Tibial artery (tissue), 4 donors: ENCODE data around the gene ST8SIA6.

Source experiments
- DNase-seq, 2 donors: peaks; one replicate each; pipeline ENCODE4 v3.0.0-alpha.2; 2019
- H3K27ac ChIP-seq, 2 donors: fragments of 200-600 bp; sonication (generic) in 1 of 2; 1 replicate in 1 of 2; 2 replicates in 1 of 2; pipeline ENCODE4 v1.5.1; 2018 to 2019; ENCODE audit warnings: mild to moderate bottlenecking in 1 of 2
- H3K27me3 ChIP-seq, 2 donors: fragments of 200-600 bp; sonication (generic) in 1 of 2; one replicate each; pipeline versions ENCODE4 v1.5.1 to v1.6.0; 2016 to 2019
- H3K36me3 ChIP-seq, 3 donors: fragments of 200-600 bp; sonication (generic) in 2 of 3; one replicate each; pipeline ENCODE4 v1.5.1; 2016 to 2019; ENCODE audit warnings: mild to moderate bottlenecking in 2 of 3
- H3K4me1 ChIP-seq, 4 donors: fragments of 200-600 bp; sonication (generic) in 2 of 4; 1 replicate in 3 of 4; 2 replicates in 1 of 4; pipeline ENCODE4 v1.5.1; 2016 to 2019
- H3K4me3 ChIP-seq, 2 donors: fragments of 200-600 bp; sonication (generic) in 1 of 2; 1 replicate in 1 of 2; 2 replicates in 1 of 2; pipeline ENCODE4 v1.5.1; 2018 to 2019; ENCODE audit warnings: mild to moderate bottlenecking in 2 of 2
- H3K9me3 ChIP-seq, 3 donors: fragments of 200-600 bp; sonication (generic) in 1 of 3; one replicate each; pipeline ENCODE4 v1.5.1; 2016 to 2019
- intact Hi-C: fragments of 100-400 bp; cut with DNase I; formaldehyde crosslinking; loops from one replicate; pipeline ENCODE4 v1.15.0; 2023; ENCODE audit warnings: low total_unique reads
- TF ChIP-seq, protein P1 (sequence below), 2 experiments: fragments of 200-600 bp in 1 of 2; fragments of 450-650 bp in 1 of 2; IDR thresholded peaks; one replicate each; pipeline ENCODE4 v1.5.1; 2017 to 2019; ENCODE audit warnings: antibody characterized with exemption in 2 of 2, mild to moderate bottlenecking in 1 of 2, moderate library complexity in 1 of 2

The ST8SIA6 gene

DNA sequence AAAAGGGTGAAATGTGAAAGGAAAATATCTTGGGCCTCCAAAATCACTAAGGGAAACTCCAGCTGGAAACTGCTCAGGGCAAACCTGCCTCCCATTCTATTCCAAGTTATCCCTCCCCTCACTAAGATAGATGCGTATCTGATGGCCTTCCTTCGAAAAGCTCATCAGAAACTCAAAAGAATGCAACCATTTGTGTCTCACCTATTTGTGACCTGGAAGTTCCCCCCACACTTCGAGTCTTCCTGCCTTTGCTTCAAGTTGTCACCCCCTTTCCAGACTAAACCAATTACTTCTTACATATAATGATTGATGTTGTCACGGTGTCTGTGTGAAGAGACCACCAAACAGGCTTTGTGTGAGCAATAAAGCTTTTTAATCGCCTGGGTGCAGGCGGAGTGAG lies 69.3 kb downstream of the ST8SIA6 start:
- Histone ChIP-seq H3K27ac (peak overlapping the region; percentile 58 to 63), H3K36me3 (no peaks in the 10 kb centered on the region), H3K4me3 (no peak overlapping the region), H3K4me1 (peaks cover 0 to 45% (median 35%) of the 10 kb centered on the region in 4 donors), H3K27me3 (no peaks in the 10 kb centered on the region), H3K9me3 (no peaks in the 10 kb centered on the region)
- TF ChIP-seq, protein P1, sequence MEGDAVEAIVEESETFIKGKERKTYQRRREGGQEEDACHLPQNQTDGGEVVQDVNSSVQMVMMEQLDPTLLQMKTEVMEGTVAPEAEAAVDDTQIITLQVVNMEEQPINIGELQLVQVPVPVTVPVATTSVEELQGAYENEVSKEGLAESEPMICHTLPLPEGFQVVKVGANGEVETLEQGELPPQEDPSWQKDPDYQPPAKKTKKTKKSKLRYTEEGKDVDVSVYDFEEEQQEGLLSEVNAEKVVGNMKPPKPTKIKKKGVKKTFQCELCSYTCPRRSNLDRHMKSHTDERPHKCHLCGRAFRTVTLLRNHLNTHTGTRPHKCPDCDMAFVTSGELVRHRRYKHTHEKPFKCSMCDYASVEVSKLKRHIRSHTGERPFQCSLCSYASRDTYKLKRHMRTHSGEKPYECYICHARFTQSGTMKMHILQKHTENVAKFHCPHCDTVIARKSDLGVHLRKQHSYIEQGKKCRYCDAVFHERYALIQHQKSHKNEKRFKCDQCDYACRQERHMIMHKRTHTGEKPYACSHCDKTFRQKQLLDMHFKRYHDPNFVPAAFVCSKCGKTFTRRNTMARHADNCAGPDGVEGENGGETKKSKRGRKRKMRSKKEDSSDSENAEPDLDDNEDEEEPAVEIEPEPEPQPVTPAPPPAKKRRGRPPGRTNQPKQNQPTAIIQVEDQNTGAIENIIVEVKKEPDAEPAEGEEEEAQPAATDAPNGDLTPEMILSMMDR (IDR thresholded peaks at IDR 0.05) = no peak
- intact Hi-C loops = no loop called here
- DNase-seq = no peak

GRCh38 chr10:17383801-17384555 lies 70.4 kb downstream of the ST8SIA6 start:
- no peak for DNase-seq
- peaks cover 0 to 45% (median 35%) of the 10 kb centered on the region in 4 donors for H3K4me1 ChIP-seq

GRCh38 chr10:17381502-17382142 lies 72.8 kb downstream of the ST8SIA6 start:
- intact Hi-C loops = no loop called here
- H3K27me3 ChIP-seq = no peaks in the 10 kb centered on the region
- no peaks in the 10 kb centered on the region for H3K36me3 ChIP-seq
- peaks cover 0 to 45% (median 31%) of the 10 kb centered on the region in 4 donors for H3K4me1 ChIP-seq
- TF ChIP-seq, protein P1 (IDR thresholded peaks at IDR 0.05) = no peak
- DNase-seq = no peak
- H3K27ac ChIP-seq = peak overlapping the region in 1 of 2 donors; percentile 18
- H3K9me3 ChIP-seq = no peaks in the 10 kb centered on the region
- no peak overlapping the region for H3K4me3 ChIP-seq

More at GRCh38 chr10:17383801-17384555, 70.4 kb downstream of the ST8SIA6 start:
- TF ChIP-seq, protein P1 (IDR thresholded peaks at IDR 0.05) = no peak
- Histone ChIP-seq H3K27ac (peak overlapping the region; percentile 58 to 63), H3K4me3 (peak overlapping the region in 1 of 2 donors; percentile 29), H3K9me3 (no peaks in the 10 kb centered on the region), H3K27me3 (no peaks in the 10 kb centered on the region), H3K36me3 (no peaks in the 10 kb centered on the region)
- intact Hi-C loops = no loop called here

GRCh38 chr10:17380888-17381287 lies 73.5 kb downstream of the ST8SIA6 start:
- H3K36me3 ChIP-seq = no peaks in the 10 kb centered on the region
- no peak overlapping the region for H3K4me3 ChIP-seq
- intact Hi-C loops = no loop called here
- peaks cover 0 to 45% (median 31%) of the 10 kb centered on the region in 4 donors for H3K4me1 ChIP-seq
- H3K9me3 ChIP-seq = no peaks in the 10 kb centered on the region
- no peak overlapping the region for H3K27ac ChIP-seq
- DNase-seq = no peak
- H3K27me3 ChIP-seq = no peaks in the 10 kb centered on the region
- TF ChIP-seq, protein P1 (IDR thresholded peaks at IDR 0.05) = no peak

GRCh38 chr10:17380016-17380415 lies 74.4 kb downstream of the ST8SIA6 start:
- Histone ChIP-seq H3K4me1 (peaks cover 0 to 37% (median 25%) of the 10 kb centered on the region in 4 donors), H3K27ac (no peak overlapping the region), H3K36me3 (no peaks in the 10 kb centered on the region), H3K9me3 (no peaks in the 10 kb centered on the region), H3K4me3 (no peak overlapping the region), H3K27me3 (no peaks in the 10 kb centered on the region)
- no peak for DNase-seq
- intact Hi-C loops = no loop called here
- TF ChIP-seq, protein P1 (IDR thresholded peaks at IDR 0.05) = no peak
